ENCODE measurements around the gene PLCL2.

DNA sequence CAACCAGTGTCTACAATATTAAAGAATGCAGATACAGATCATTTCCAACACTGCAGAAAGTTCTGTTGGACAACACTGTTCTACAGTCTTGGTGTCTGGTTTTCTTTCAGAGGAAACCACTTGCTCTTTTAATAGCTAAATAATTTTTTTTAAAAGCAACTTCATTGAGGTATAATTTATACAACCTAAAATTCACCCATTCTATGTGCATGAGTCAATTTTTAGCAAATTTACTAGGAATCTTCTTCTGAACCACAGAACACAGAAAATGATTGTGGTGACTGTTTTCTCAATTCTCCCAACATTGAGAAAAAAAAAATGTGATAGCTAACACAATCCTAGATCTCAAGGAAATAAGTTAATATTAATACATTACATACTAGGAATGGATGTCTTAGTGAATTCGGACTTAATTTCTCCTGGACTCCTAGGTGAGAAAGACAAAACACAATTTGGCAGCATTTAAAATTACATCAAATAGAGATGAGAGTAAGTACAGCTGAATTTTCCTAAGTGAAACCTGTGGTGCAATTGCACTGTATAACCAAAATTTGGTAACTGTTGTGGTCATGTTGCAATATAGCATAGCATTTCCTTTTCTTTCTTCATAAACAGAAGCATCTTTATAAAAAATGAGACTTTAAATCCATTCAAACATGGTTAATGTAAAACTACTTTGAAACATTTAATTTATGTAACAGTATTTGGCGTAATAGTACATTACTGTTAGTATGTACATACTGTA lies 15.3 kb upstream of the PLCL2 start:
- TF ChIP-seq, protein P1, sequence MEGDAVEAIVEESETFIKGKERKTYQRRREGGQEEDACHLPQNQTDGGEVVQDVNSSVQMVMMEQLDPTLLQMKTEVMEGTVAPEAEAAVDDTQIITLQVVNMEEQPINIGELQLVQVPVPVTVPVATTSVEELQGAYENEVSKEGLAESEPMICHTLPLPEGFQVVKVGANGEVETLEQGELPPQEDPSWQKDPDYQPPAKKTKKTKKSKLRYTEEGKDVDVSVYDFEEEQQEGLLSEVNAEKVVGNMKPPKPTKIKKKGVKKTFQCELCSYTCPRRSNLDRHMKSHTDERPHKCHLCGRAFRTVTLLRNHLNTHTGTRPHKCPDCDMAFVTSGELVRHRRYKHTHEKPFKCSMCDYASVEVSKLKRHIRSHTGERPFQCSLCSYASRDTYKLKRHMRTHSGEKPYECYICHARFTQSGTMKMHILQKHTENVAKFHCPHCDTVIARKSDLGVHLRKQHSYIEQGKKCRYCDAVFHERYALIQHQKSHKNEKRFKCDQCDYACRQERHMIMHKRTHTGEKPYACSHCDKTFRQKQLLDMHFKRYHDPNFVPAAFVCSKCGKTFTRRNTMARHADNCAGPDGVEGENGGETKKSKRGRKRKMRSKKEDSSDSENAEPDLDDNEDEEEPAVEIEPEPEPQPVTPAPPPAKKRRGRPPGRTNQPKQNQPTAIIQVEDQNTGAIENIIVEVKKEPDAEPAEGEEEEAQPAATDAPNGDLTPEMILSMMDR (IDR thresholded peaks at IDR 0.05) = no peak
- TF ChIP-seq POLR2AphosphoS5 (IDR thresholded peaks at IDR 0.05) = no peak

Measured in gastroesophageal sphincter (tissue), 3 donors.